K562 (cell line): ENCODE measurements around the gene BBOX1.

Source experiments
- CEBPB ChIP-seq: fragments of 450-650 bp; IDR thresholded peaks from 2 replicates; pipeline ENCODE4 v1.6.1; 2016; ENCODE audit warnings: missing genetic modification characterization, missing compliant biosample characterization
- CTCF ChIP-seq, 3 experiments: IDR thresholded peaks in 2 of 3; conservative IDR thresholded peaks in 1 of 3; 2 replicates each; pipeline ENCODE4 v1.5.1; 2011 to 2012; ENCODE audit warnings: low read length in 3 of 3, mild to moderate bottlenecking in 3 of 3, control low read depth in 2 of 3, improper control_type of control experiment in 1 of 3, inconsistent platforms in 1 of 3, low read depth in 1 of 3, mixed read lengths in 1 of 3, moderate library complexity in 1 of 3; ENCODE audit not compliant: insufficient read depth in 2 of 3
- EP300 ChIP-seq: IDR thresholded peaks from 2 replicates; pipeline ENCODE4 v1.6.1; 2012; ENCODE audit warnings: low read length, improper control_type of control experiment
- EZH2 ChIP-seq: IDR thresholded peaks from 2 replicates; pipeline ENCODE4 v1.6.1; 2012; ENCODE audit warnings: low read depth, mild to moderate bottlenecking, inconsistent platforms, low read length, borderline replicate concordance
- HDAC8 ChIP-seq: fragments of 450-650 bp; IDR thresholded peaks from 2 replicates; pipeline ENCODE4 v1.6.1; 2016; ENCODE audit warnings: mild to moderate bottlenecking, missing genetic modification characterization, moderate library complexity, missing compliant biosample characterization
- MYBL2 ChIP-seq, 2 experiments: fragments of 450-650 bp in 1 of 2; sonication (generic) in 1 of 2; formaldehyde crosslinking in 1 of 2; IDR thresholded peaks; 2 replicates each; pipeline versions ENCODE4 v1.6.1 to v1.8.1; 2017 to 2022; ENCODE audit warnings: borderline replicate concordance in 1 of 2, inconsistent platforms in 1 of 2, low read depth in 1 of 2, mild to moderate bottlenecking in 1 of 2, missing genetic modification reagents in 1 of 2, moderate library complexity in 1 of 2
- MYC ChIP-seq, 2 experiments: fragments of 250-450 bp in 1 of 2; sonication (Bioruptor Pico) in 1 of 2; IDR thresholded peaks; 2 replicates each; pipeline versions ENCODE4 v1.5.1 to v1.6.1; 2012 to 2021; ENCODE audit warnings: low read depth in 2 of 2, borderline replicate concordance in 1 of 2, improper control_type of control experiment in 1 of 2, low read length in 1 of 2, mild to moderate bottlenecking in 1 of 2, moderate library complexity in 1 of 2
- NBN ChIP-seq: fragments of 450-650 bp; IDR thresholded peaks from 2 replicates; pipeline ENCODE4 v1.6.1; 2016; ENCODE audit warnings: low read depth, mild to moderate bottlenecking
- POLR2A ChIP-seq: fragments of 450-650 bp; conservative IDR thresholded peaks from 2 replicates; pipeline ENCODE4 v1.6.1; 2016
- POLR2AphosphoS5 ChIP-seq: IDR thresholded peaks from 2 replicates; pipeline ENCODE4 v1.6.1; 2011; ENCODE audit warnings: mild to moderate bottlenecking, low read depth, low read length, moderate library complexity; ENCODE audit not compliant: control insufficient read depth, insufficient read depth
- RAD21 ChIP-seq, 2 experiments: fragments of 250-450 bp in 1 of 2; fragments of 450-650 bp in 1 of 2; sonication (Bioruptor Pico) in 1 of 2; formaldehyde crosslinking in 1 of 2; IDR thresholded peaks in 1 of 2; conservative IDR thresholded peaks in 1 of 2; 2 replicates each; pipeline versions ENCODE4 v1.4.0 to v1.8.0; 2020 to 2022; ENCODE audit warnings: mild to moderate bottlenecking in 2 of 2, moderate library complexity in 1 of 2
- ZBTB33 ChIP-seq: sonication (generic); formaldehyde crosslinking; IDR thresholded peaks from 2 replicates; pipeline ENCODE4 v1.8.1; 2023; ENCODE audit warnings: mild to moderate bottlenecking, missing genetic modification reagents
- ZNF780A ChIP-seq: fragments of 250-450 bp; sonication (Bioruptor Pico); IDR thresholded peaks from 2 replicates; pipeline ENCODE4 v1.5.0; 2021; ENCODE audit warnings: mild to moderate bottlenecking

- TF ChIP-seq RAD21 (CRISPR knock-in tag; conservative IDR thresholded peaks at IDR 0.05 in 1 of 2, IDR thresholded peaks at IDR 0.05 in 1 of 2) = no peak
- TF ChIP-seq CTCF (IDR thresholded peaks at IDR 0.05 in 2 of 3, conservative IDR thresholded peaks at IDR 0.05 in 1 of 3; ENCODE audit: insufficient read depth in 2 of 3, low read depth in 1 of 3, low read length in 3 of 3) = no peak
- TF ChIP-seq EP300 = no peak
- no peak for TF ChIP-seq MYC (IDR thresholded peaks at IDR 0.05; ENCODE audit: low read depth, low read length)
- no peak for TF ChIP-seq MYC (CRISPR knock-in tag; IDR thresholded peaks at IDR 0.05; ENCODE audit: borderline replicate concordance, low read depth)
- TF ChIP-seq CEBPB (tag) = no peak
- TF ChIP-seq POLR2AphosphoS5 = no peak
- TF ChIP-seq NBN = no peak
- TF ChIP-seq ZBTB33 (CRISPR knock-in tag) = no peak
- no peak for TF ChIP-seq EZH2
- no peak for TF ChIP-seq MYBL2 (IDR thresholded peaks at IDR 0.05; ENCODE audit: low read depth)
- TF ChIP-seq MYBL2 (CRISPR knock-in tag; IDR thresholded peaks at IDR 0.05; ENCODE audit: borderline replicate concordance) = no peak
- TF ChIP-seq HDAC8 (tag) = no peak
- TF ChIP-seq ZNF780A = no peak
- TF ChIP-seq POLR2A = no peak
Observed at GRCh38 chr11:27119396-27119795, 78.8 kb downstream of the BBOX1 start.
